HG03571 (cell line): ENCODE results near the gene LYRM2.

Source experiments
- ATAC-seq: cut with Tn5 transposase; IDR thresholded peaks from one replicate; pipeline ENCODE4 v1.9.1; 2021; ENCODE audit not compliant: unreplicated experiment

The LYRM2 gene

GRCh38 chr6:89562093-89562973 lies 76.2 kb downstream of the LYRM2 start:
- no peak for ATAC-seq

- no peak for ATAC-seq
These were observed 79.1 kb downstream of the LYRM2 start for GRCh38 chr6:89559487-89559886.

GRCh38 chr6:89555806-89556205 lies 82.7 kb downstream of the LYRM2 start:
- no peak for ATAC-seq

GRCh38 chr6:89555031-89555430 lies 83.5 kb downstream of the LYRM2 start:
- no peak for ATAC-seq

GRCh38 chr6:89554106-89554505 lies 84.4 kb downstream of the LYRM2 start:
- no peak for ATAC-seq

GRCh38 chr6:89553431-89553830 lies 85.1 kb downstream of the LYRM2 start:
- ATAC-seq = no peak

GRCh38 chr6:89547281-89547680 lies 91.3 kb downstream of the LYRM2 start:
- no peak for ATAC-seq

GRCh38 chr6:89542866-89543265 lies 95.7 kb downstream of the LYRM2 start:
- no peak for ATAC-seq

GRCh38 chr6:89542081-89542857 lies 96.3 kb downstream of the LYRM2 start:
- ATAC-seq = no peak

GRCh38 chr6:89539779-89540178 lies 98.8 kb downstream of the LYRM2 start:
- no peak for ATAC-seq

- no peak for ATAC-seq
These were observed 102.3 kb downstream of the LYRM2 start for GRCh38 chr6:89536231-89536630.

- no peak for ATAC-seq
These were observed 107.6 kb downstream of the LYRM2 start for GRCh38 chr6:89530982-89531381.

- no peak for ATAC-seq
These were observed 109.7 kb downstream of the LYRM2 start for GRCh38 chr6:89528866-89529265.

GRCh38 chr6:89527634-89528033 lies 110.9 kb downstream of the LYRM2 start:
- ATAC-seq = no peak

GRCh38 chr6:89526563-89526869 lies 112.0 kb downstream of the LYRM2 start:
- ATAC-seq = no peak

GRCh38 chr6:89525786-89526562 lies 112.6 kb downstream of the LYRM2 start:
- ATAC-seq = no peak

GRCh38 chr6:89522778-89523177 lies 115.8 kb downstream of the LYRM2 start:
- ATAC-seq = no peak

GRCh38 chr6:89520736-89521135 lies 117.8 kb downstream of the LYRM2 start:
- no peak for ATAC-seq

- ATAC-seq = no peak
These were observed 120.0 kb downstream of the LYRM2 start for GRCh38 chr6:89518352-89519055.
